Epithelial cell of esophagus (primary cell): ENCODE measurements around the gene EPHB2.

ENCODE experiments used
- DNase-seq: peaks from one replicate; pipeline ENCODE4 v3.0.0; 2010; ENCODE audit warnings: low read depth
- H3K4me3 ChIP-seq: 2 replicates; pipeline ENCODE4 v1.5.1; 2011; ENCODE audit warnings: mild to moderate bottlenecking, low read length, control low read depth
- CTCF ChIP-seq: IDR thresholded peaks from 2 replicates; pipeline ENCODE4 v1.5.1; 2011; ENCODE audit warnings: low read depth, mild to moderate bottlenecking, low read length, control low read depth, inconsistent platforms; ENCODE audit not compliant: insufficient read depth; ENCODE audit errors: missing control alignments

Gene EPHB2

GRCh38 chr1:22709891-22710700 is 543 bp upstream of the EPHB2 start:
- peak; percentile 53 for DNase-seq
- TF ChIP-seq CTCF, result no peak
- peak overlapping the region; percentile 36 for H3K4me3 ChIP-seq

- no peak for TF ChIP-seq CTCF
- DNase-seq, result peak; percentile 17
- H3K4me3 ChIP-seq, result peak overlapping the region; percentile 43
Observed at GRCh38 chr1:22711071-22711470, 432 bp downstream of the EPHB2 start.

- TF ChIP-seq CTCF, result no peak
- DNase-seq, result peak; percentile 42
- peak overlapping the region; percentile 43 for H3K4me3 ChIP-seq
Observed at GRCh38 chr1:22711591-22712501, 1.2 kb downstream of the EPHB2 start.

GRCh38 chr1:22712502-22713271 is 2.0 kb downstream of the EPHB2 start:
- DNase-seq, result peak; percentile 27
- no peak overlapping the region for H3K4me3 ChIP-seq
- no peak for TF ChIP-seq CTCF

- H3K4me3 ChIP-seq, result no peak overlapping the region
- TF ChIP-seq CTCF, result no peak
- no peak for DNase-seq
Observed at GRCh38 chr1:22714455-22714854, 3.8 kb downstream of the EPHB2 start.

- no peak for TF ChIP-seq CTCF
- H3K4me3 ChIP-seq, result no peak overlapping the region
- no peak for DNase-seq
Observed at GRCh38 chr1:22717037-22717760, 6.6 kb downstream of the EPHB2 start.
